Measurements from ENCODE around the gene DYNLRB1.
A peak's percentile ranks its signal among the peaks of the same experiment; 100 is the strongest.
"Not testable (repeated sequence)": the region's sequence is repeated elsewhere in the genome, so short reads cannot be mapped to it uniquely, and the experiment has no call there.

The DYNLRB1 gene

GRCh38 chr20:34516247-34517113, at the start of gene DYNLRB1:
DYNLRB1 (plus strand) TSS chr20:34516422; CDS start chr20:34516459, 37 bp downstream.
- peak; percentile 89 for DNase-seq (ENCODE audit: low spot score)

GRCh38 chr20:34468951-34469350, 47.3 kb upstream of the DYNLRB1 start:
- no peak for DNase-seq (ENCODE audit: low spot score)

DNA sequence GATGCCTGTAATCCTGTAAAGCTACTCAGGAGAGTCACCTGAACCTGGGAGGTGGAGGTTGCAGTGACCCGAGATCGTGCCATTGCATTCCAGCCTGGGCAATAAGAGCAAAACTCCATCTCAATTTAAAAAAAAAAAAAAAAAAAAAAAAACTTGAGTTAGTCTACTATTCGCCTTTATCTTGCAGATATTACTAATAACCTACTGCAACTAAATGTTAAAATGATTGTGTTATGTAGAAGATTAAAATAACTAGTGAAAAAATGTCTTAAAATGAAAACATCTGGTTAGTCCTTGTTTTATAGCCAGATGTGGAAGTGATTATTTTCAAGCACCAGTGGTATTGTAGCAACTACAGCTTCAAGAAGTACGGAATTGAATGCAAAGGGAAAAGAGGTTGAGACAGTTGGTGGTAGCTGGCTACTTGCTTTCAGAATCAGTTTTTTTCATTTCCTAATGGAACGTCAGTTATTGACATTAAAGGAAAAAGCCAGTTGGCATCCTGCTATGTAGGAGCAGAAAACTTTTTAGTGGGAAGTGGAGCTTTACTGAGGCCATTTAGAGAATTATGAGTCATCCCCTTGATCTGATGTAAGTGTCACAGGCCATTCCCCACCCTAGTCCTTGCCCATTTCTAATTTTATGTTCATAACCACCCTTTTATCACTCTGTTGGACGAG, 43.8 kb upstream of the DYNLRB1 start:
- DNase-seq (ENCODE audit: low spot score): peak; percentile 44

DNA sequence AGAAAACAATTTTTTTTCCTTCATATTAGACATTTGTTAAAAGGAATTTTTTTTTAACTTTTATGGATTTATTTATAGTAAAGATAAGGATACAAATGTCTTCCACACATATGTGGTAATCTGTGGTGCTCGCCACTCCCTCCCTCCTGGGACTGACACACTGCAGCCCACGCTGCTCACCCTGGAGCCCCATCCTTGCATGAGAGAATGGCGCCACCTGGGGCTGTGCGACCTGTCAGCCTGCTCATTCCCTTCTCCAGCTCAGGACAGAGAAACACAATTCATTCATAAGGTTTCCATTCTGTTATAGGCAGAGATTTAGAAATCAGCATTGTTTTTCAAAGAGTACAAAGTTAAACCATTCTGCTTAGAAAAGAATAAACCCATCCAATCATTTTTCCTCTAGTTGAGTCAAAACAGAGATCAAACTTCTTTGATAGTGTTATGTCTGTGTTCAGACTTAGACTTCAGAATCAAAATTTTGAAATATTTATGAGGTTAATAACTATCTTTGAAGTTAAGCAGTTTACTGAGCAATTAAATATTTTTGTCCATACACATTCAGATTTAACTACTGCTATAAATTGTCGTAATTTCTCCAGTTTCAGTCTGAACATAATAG, 42.8 kb upstream of the DYNLRB1 start:
- no peak for DNase-seq (ENCODE audit: low spot score)

DNA sequence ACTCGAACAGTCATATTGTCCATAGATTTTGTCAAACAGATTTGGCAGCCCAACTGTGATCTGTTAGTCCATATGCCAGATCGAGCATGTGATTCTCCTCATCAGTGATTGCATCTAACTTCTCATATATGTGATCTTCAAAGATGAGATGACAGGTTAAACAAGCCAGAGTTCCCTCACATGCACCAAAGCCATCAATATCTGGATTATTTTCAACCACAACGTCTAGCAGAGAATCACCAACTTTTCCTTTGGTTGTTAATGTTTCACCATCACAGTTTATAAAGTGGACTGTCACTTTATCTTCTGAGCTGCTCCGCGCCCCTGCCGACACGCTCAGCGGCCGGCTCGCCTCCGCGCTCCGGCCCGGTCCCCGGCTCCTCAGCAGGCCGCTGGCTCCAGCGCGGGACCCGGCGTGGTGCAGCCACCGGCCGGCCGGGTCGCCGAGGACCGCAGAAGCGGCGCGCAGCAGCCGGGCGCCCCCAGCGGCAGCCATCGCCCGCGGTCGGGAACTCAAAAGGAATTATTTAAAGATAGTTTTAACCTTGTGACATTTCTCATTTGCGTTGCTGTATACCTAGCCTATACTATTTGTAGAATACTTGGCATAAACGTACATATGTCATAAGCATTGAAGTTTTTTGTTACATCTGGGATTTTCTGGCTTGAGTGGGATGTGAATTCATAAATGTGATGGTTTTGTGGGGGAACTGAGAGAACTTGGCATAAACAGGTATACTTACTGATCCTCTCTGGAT, 40.1 kb upstream of the DYNLRB1 start:
- no peak for DNase-seq (ENCODE audit: low spot score)

DNA sequence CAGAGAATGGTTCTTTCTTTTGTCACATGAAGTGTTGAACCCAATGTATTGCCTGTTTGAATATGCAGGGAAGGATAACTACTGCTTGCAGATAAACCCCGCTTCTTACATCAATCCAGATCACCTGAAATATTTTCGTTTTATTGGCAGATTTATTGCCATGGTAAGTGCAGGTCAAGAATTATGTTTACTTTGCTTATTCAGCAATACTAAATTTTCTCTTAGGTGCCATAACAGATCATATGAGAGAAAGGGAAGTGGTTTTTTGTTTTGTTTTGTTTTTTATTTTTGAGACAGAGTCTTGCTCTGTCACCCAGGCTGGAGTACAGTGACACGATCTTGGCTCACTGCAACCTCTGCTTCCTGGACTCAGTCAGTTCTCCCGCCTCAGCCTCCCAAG, 36.6 kb upstream of the DYNLRB1 start:
- DNase-seq (ENCODE audit: low spot score): no peak

GRCh38 chr20:34482154-34482553, 34.1 kb upstream of the DYNLRB1 start:
- DNase-seq (ENCODE audit: low spot score): not testable (repeated sequence)

DNA sequence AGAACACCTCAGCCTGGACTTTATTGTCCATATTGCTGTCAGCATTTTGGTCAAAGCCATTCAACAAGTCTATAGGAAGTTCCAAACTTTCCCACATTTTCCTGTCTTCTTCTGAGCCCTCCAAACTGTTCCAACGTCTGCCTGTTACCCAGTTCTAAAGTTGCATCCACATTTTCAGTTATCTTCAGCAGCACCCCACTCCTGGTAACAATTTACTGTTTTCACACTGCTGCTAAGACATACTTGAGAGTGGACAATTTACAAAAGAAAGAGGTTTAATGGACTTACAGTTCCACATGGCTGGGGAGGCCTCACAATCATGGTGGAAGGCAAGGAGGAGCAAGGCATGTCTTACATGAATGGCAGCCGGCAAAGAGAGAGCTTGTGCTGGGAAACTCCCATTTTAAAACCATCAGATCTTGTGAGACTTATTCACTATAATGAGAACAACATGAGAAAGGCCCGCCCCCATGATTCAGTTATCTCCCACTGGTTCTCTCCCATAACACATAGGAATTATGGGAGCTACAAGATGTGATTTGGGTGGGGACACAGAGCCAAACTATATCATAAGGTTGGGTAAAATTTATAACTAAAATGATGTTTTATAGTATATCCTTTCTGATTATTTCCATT, 32.5 kb upstream of the DYNLRB1 start:
- DNase-seq (ENCODE audit: low spot score): not testable (repeated sequence)

DNA sequence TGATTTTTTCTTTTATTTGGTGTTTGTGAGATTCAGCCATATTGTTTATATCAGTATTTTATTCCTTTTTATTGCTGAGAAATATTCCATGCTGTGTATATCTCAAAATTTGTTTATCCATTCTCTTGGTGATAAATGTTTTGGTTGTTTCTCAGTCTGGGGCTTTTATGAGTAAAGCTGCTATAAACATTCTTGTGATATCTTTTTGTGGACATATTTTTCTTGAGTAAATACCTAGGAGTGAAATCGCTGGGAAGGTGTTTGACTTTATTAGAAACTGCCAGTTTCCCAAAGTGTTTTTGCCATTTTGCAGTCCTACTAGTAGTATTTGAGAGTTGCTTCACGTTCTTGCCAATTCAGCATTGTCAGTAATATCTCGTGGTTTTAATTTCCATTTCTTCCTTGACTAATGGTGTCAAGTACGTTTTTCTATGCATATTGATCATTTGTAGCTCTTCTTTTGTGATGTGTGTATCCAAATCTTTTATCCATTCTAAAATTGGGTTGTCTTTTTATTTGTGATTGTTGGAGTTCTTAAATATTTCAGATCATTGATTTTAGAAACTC, 31.1 kb upstream of the DYNLRB1 start:
- DNase-seq (ENCODE audit: low spot score): no peak

DNA sequence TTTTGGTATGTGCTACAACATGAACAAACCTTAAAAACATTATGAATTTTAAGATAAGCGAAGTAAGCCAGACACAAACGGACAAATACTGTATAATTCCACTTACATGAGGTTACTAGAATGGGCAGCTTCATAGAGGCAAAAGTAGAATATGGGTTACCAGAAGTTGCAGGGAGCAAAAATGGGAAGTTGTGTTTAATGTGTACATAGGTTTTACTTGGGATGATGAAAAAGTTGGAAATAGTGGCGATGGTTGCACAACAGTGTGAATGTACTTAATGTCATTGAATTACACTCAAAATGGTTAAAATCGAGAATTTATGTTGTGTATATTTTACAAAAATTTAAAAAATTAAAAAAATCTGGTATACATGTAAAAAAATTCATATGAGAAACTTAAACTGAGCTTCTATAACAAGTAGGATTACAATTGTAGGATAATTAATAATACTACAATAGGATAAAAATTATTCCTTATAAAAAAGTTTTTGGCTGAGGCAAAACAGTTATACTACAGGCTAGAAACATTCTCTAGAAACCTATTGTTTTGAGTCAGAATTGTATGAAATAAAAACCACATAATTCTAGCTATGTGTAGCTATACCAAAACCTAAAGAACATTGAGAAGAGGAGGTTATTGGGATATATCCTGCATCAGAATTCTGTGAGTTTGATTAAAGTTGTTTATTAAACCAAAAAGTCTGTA, 24.8 kb upstream of the DYNLRB1 start:
- DNase-seq (ENCODE audit: low spot score): no peak

DNA sequence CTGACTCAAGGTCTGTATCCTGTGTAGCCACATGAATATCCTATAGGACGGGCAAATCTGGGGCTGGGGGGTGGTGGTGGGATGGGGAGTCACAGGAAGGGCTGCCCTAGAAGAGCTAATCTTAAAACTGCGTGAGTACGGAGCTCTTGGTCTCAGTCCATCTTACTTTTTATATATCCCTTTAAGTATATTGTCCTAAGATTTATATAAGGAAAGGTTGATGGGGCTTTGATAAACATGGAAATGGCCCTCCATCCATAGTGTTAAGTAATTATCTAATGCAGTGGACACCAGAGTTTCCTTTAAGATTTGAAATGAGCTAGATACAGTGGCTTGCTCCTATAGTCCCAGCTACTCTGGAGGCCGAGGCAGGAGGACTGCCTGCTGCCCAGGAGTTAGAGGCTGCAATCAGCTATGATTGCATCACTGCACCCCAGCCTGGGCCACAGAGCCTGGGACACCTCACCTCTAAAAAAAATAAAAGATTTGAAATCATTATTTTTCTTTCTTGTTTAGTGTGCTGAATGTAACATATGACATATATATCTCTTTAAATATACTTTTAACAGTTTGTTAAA, 24.2 kb upstream of the DYNLRB1 start:
- DNase-seq (ENCODE audit: low spot score): no peak

DNA sequence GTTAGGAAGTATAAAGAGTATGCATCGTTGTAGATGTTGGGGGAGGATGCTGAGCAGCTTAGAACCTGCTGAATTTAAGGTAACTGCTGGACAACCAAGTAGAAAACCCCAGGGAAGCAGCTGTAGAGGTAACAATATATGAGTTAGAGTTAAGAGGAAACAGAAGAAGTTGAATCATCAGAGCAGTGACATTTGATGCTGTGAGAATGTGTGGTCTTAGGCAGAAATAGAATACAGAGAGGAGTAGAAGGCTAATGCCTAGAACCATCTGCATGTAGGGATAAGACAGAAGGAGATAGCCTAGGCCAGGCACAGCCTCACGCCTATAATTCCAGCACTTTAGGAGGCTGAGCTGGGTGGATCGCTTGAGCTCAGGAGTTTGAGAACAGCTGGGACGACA, 22.6 kb upstream of the DYNLRB1 start:
- no peak for DNase-seq (ENCODE audit: low spot score)

DNA sequence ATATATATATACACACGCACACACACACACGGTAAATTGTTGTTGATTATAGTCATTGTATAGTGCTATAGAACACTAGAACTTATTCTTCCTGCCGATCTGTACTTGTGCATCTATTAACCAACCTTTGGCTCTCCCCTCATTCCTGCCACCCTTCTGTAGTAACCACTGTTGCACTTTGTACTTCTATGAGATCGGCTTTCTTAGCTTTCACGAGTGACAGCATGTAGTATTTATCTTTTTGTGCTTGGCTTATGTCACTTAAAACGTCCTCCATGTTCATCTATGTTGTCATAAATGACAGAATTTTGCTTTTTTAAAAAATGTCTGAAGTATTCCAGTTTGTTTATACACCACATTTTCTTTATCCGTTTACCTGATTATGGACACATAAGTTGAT, 20.9 kb upstream of the DYNLRB1 start:
- DNase-seq (ENCODE audit: low spot score): no peak

GRCh38 chr20:34495916-34496315, 20.3 kb upstream of the DYNLRB1 start:
- DNase-seq (ENCODE audit: low spot score): no peak

DNA sequence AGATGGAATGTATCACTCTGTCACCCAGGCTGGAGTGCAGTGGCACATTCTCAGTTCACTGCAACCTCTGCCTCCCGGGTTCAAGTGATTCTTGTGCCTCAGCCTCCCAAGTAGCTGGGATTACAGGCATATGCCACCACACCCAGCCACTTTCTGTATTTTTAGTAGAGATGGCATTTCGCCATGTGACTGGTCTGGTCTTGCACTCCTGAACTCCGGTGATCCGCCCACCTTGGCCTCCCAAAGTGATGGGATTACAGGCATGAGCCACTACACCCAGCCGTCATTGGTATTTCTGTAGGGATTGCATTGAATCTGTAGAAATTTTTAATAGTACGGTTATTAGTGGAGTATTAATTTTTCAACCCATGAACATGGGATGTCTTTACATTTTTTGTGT, 18.6 kb upstream of the DYNLRB1 start:
- not testable (repeated sequence) for DNase-seq (ENCODE audit: low spot score)

GRCh38 chr20:34500823-34501222, 15.4 kb upstream of the DYNLRB1 start:
- no peak for DNase-seq (ENCODE audit: low spot score)

GRCh38 chr20:34506480-34506879, 9.7 kb upstream of the DYNLRB1 start:
- DNase-seq (ENCODE audit: low spot score): no peak

DNA sequence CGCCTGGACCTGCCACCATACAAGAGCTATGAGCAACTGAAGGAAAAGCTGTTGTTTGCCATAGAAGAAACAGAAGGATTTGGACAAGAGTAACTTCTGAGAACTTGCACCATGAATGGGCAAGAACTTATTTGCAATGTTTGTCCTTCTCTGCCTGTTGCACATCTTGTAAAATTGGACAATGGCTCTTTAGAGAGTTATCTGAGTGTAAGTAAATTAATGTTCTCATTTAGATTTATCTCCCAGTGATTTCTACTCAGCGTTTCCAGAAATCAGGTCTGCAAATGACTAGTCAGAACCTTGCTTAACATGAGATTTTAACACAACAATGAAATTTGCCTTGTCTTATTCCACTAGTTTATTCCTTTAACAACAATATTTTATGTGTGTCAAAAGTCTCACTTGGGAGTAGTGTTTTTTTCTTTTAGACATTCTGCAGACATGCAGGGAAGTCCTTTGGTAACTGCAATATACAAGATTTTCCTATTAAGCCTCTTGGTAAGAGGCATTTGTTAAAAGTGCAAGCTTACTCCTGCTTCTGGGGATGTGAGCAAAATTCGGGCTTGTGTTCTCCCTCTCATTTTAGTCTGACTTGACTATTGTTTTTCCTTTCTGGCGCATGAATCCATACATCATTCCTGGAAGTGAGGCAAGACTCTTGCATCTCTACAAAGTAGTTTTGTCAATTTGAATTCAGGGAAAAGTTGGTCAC, 8.4 kb upstream of the DYNLRB1 start:
- no peak for DNase-seq (ENCODE audit: low spot score)

DNA sequence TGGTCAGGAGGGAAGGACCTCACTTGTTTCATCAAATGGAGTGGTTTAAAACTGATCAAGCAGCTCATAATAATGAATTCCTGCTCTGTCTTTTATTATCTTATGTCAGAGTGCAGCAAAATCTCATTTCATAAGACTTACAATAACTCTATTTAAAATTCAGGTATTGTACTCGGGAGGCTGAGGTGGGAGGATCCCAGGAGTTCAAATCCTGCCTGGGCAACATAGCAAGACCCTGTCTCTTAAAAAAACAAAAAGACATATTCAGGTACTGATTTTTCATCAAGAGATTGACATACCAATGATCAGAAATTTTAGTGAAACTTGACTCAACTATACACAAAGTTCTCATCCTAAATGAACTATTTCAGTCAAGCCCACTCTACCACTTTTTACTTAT, 5.6 kb upstream of the DYNLRB1 start:
- DNase-seq (ENCODE audit: low spot score): no peak

- DNase-seq (ENCODE audit: low spot score): no peak
These were observed 4.3 kb upstream of the DYNLRB1 start for GRCh38 chr20:34511891-34512265.
